Neutrophil (primary cell): ENCODE measurements around the gene RORC.

Experiments
- H3K27ac ChIP-seq: fragments of 200-600 bp; sonication (generic); 2 replicates; pipeline ENCODE4 v1.5.1; 2016; ENCODE audit warnings: mild to moderate bottlenecking, moderate library complexity
- H3K27me3 ChIP-seq: fragments of 200-600 bp; sonication (generic); 2 replicates; pipeline ENCODE4 v1.6.0; 2016; ENCODE audit warnings: mild to moderate bottlenecking
- H3K36me3 ChIP-seq: fragments of 200-600 bp; sonication (generic); 2 replicates; pipeline ENCODE4 v1.5.1; 2017
- H3K4me1 ChIP-seq, 2 experiments: fragments of 200-600 bp in 1 of 2; sonication (generic) in 1 of 2; 1 replicate in 1 of 2; 2 replicates in 1 of 2; pipeline versions ENCODE4 v1.5.1 to v1.6.1; 2013 to 2016; ENCODE audit warnings: low read depth in 1 of 2, low read length in 1 of 2, mild to moderate bottlenecking in 1 of 2, moderate library complexity in 1 of 2; ENCODE audit not compliant: control insufficient read depth in 1 of 2, insufficient read depth in 1 of 2
- H3K4me3 ChIP-seq, 2 experiments: fragments of 200-600 bp in 1 of 2; sonication (generic) in 1 of 2; 1 replicate in 1 of 2; 2 replicates in 1 of 2; pipeline ENCODE4 v1.5.1; 2013 to 2016; ENCODE audit warnings: low read depth in 1 of 2, low read length in 1 of 2, mild to moderate bottlenecking in 1 of 2, moderate library complexity in 1 of 2
- H3K9me3 ChIP-seq: fragments of 200-600 bp; sonication (generic); 2 replicates; pipeline ENCODE4 v1.5.1; 2016
- TF ChIP-seq, protein P1 (sequence below): fragments of 200-600 bp; sonication (generic); IDR thresholded peaks from 2 replicates; pipeline ENCODE4 v1.5.1; 2016; ENCODE audit warnings: antibody characterized with exemption

RORC gene

DNA sequence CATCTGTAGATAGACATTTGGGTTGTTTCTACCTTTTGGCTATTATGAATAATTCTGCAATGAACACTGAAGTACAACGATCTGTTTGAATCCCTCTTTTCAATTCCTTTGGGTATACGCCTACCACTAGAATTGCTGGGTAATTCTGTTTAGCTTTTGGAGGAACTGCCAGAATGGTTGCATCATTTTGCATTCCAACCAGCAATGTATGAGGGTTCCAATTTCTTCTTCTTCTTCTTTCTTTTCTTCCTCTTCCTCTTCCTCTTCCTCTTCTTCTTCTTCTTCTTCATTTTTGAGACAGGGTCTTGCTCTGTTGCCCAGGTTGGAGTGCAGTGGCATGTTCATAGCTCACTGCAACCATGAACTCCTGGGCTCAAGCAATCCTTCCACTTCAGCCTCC lies 35.7 kb upstream of the RORC start:
- no peaks in the 10 kb centered on the region for H3K27me3 ChIP-seq
- no peaks in the 10 kb centered on the region for H3K36me3 ChIP-seq
- H3K27ac ChIP-seq, result peak overlapping the region; percentile 38
- H3K4me1 ChIP-seq, result peaks cover 0 to 15% of the 10 kb centered on the region in 2 experiments
- no peaks in the 10 kb centered on the region for H3K9me3 ChIP-seq
- H3K4me3 ChIP-seq, result no peak overlapping the region
- TF ChIP-seq, protein P1, sequence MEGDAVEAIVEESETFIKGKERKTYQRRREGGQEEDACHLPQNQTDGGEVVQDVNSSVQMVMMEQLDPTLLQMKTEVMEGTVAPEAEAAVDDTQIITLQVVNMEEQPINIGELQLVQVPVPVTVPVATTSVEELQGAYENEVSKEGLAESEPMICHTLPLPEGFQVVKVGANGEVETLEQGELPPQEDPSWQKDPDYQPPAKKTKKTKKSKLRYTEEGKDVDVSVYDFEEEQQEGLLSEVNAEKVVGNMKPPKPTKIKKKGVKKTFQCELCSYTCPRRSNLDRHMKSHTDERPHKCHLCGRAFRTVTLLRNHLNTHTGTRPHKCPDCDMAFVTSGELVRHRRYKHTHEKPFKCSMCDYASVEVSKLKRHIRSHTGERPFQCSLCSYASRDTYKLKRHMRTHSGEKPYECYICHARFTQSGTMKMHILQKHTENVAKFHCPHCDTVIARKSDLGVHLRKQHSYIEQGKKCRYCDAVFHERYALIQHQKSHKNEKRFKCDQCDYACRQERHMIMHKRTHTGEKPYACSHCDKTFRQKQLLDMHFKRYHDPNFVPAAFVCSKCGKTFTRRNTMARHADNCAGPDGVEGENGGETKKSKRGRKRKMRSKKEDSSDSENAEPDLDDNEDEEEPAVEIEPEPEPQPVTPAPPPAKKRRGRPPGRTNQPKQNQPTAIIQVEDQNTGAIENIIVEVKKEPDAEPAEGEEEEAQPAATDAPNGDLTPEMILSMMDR, result no peak

DNA sequence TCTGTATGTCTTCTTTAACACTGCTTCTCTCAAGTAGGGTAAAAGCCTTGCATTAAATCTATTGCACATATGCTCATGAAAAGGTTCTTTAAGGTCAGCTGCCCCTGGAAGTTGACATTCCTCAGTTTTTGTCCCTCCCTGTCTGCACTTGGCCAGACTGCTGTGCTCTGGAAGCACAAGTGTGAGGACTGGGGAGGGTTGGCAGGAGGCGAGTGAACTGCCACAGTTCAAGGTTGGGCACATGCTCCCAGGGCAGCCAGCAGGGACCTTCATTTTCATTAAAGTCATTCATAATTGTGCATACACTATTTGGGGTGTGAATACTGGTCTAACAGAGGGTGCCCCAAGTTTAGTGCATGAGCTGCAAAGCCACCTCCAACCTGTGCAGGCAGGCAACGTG lies 32.8 kb upstream of the RORC start:
- H3K4me1 ChIP-seq, result peaks cover 0 to 15% of the 10 kb centered on the region in 2 experiments
- no peak overlapping the region for H3K4me3 ChIP-seq
- TF ChIP-seq, protein P1, result no peak
- H3K9me3 ChIP-seq, result no peaks in the 10 kb centered on the region
- no peaks in the 10 kb centered on the region for H3K36me3 ChIP-seq
- H3K27me3 ChIP-seq, result no peaks in the 10 kb centered on the region
- no peak overlapping the region for H3K27ac ChIP-seq

DNA sequence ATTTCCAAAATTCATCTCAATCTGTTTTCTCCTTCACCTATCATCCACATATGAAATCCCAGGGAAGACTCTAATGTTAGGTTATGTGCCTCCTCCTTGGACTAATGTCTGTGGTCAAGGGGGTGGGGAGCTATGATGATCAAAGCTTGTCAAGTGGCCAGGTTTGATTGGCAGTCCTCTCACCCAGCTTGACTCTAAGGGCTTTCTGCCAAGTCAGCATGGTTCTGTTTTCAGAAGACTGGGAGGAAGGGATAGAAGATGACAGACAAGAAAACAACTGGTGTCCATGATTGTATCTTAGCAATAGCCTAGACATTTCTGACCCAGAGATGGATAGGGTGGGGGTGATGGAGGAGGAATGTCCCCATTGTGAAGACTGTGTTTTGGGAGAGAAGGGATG lies 31.0 kb upstream of the RORC start:
- Histone ChIP-seq H3K4me3 (no peak overlapping the region), H3K9me3 (no peaks in the 10 kb centered on the region), H3K27ac (no peak overlapping the region), H3K4me1 (peaks cover 2 to 11% of the 10 kb centered on the region in 2 experiments), H3K36me3 (no peaks in the 10 kb centered on the region), H3K27me3 (no peaks in the 10 kb centered on the region)
- TF ChIP-seq, protein P1, result no peak

DNA sequence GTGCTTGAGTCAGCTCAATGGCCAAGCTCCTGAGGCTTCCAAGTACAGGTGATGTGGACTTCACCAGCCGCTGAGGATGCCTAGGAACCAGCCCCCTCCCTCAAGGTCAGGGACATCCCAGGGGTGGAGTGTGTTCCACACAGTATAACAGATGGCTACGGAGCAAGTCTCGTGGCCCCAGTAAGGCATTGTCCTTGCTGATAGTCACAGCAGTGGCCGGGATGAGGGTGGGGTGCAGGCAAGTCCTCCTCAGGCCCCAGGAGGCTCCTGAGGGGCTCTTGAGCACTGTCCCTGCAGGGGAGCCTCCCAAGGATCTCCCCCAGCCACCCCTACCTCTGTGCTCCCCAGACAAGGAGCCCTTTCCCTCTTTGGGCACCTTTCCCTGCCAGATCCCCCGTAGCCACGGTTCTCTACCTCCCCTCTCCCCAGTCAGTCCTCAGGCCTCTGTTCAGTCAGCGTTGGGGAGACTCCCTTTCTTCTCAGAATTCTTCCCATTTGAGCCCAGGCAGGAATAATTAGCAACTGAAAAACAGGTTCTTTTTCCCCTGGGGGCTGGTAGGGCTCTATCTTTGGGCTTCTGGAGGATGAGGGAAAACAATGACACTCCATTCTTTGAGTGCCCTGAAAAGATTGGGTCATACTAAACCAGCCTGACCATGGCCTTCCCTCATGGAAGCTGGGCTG lies 29.0 kb upstream of the RORC start:
- Histone ChIP-seq H3K27me3 (no peaks in the 10 kb centered on the region), H3K36me3 (no peaks in the 10 kb centered on the region), H3K9me3 (no peaks in the 10 kb centered on the region), H3K4me1 (peaks cover 8 to 13% of the 10 kb centered on the region in 2 experiments), H3K27ac (no peak overlapping the region), H3K4me3 (no peak overlapping the region)
- TF ChIP-seq, protein P1, result no peak

DNA sequence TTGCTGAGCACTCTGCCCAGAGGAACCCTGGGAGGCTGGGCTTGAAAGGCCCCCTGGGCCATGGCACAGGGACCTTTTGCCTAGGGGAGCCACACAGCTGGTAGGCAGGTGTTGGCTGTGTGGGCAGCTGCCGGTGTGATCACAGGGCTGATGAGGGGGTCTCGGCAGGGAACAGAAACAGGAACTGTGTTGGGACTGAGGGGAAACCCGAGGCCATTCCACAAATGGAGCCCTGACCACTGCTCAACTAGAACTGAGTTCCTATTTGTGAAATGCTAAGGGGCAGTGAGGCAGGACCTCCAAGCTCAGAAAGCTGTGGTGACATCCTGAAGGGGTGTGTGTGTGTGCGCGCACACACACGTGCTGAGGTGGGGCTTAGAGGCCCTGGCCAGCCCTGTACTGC lies 28.3 kb upstream of the RORC start:
- H3K4me3 ChIP-seq, result no peak overlapping the region
- H3K9me3 ChIP-seq, result no peaks in the 10 kb centered on the region
- H3K36me3 ChIP-seq, result no peaks in the 10 kb centered on the region
- TF ChIP-seq, protein P1, result no peak
- H3K27ac ChIP-seq, result no peak overlapping the region
- H3K27me3 ChIP-seq, result no peaks in the 10 kb centered on the region
- H3K4me1 ChIP-seq, result peaks cover 8 to 13% of the 10 kb centered on the region in 2 experiments
